ENCODE data around the gene SUCO. TPM values are rescaled to one million over a fixed set of nuclear protein-coding genes. Genes with fewer than 3 reads are reported as not detected.
"Not testable (repeated sequence)": the region's sequence is repeated elsewhere in the genome, so short reads cannot be mapped to it uniquely, and the experiment has no call there.

The SUCO gene
- total RNA-seq, 1 experiment from 2014 or later: 37.4 TPM

GRCh38 chr1:172616636-172617035, 83.7 kb downstream of the SUCO start:
- Mint-ChIP-seq H3K4me3 (no peak overlapping the region), H3K9me3 (peaks cover 71% of the 10 kb centered on the region), H3K4me1 (peaks cover 9% of the 10 kb centered on the region), H3K36me3 (peaks cover 55% of the 10 kb centered on the region), H3K27ac (no peak overlapping the region), H3K27me3 (ENCODE audit: low read depth) (peaks cover 2% of the 10 kb centered on the region)
- CTCF ChIA-PET: no interaction called here
- no peak for ATAC-seq
- no peak for DNase-seq (ENCODE audit: low spot score)
- TF ChIP-seq SP1 (CRISPR knock-in tag; conservative IDR thresholded peaks at IDR 0.05): no peak
- TF ChIP-seq, protein P1, sequence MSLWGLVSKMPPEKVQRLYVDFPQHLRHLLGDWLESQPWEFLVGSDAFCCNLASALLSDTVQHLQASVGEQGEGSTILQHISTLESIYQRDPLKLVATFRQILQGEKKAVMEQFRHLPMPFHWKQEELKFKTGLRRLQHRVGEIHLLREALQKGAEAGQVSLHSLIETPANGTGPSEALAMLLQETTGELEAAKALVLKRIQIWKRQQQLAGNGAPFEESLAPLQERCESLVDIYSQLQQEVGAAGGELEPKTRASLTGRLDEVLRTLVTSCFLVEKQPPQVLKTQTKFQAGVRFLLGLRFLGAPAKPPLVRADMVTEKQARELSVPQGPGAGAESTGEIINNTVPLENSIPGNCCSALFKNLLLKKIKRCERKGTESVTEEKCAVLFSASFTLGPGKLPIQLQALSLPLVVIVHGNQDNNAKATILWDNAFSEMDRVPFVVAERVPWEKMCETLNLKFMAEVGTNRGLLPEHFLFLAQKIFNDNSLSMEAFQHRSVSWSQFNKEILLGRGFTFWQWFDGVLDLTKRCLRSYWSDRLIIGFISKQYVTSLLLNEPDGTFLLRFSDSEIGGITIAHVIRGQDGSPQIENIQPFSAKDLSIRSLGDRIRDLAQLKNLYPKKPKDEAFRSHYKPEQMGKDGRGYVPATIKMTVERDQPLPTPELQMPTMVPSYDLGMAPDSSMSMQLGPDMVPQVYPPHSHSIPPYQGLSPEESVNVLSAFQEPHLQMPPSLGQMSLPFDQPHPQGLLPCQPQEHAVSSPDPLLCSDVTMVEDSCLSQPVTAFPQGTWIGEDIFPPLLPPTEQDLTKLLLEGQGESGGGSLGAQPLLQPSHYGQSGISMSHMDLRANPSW (CRISPR knock-in tag; conservative IDR thresholded peaks at IDR 0.05; ENCODE audit: low read depth): no peak
- TF ChIP-seq, protein P2, sequence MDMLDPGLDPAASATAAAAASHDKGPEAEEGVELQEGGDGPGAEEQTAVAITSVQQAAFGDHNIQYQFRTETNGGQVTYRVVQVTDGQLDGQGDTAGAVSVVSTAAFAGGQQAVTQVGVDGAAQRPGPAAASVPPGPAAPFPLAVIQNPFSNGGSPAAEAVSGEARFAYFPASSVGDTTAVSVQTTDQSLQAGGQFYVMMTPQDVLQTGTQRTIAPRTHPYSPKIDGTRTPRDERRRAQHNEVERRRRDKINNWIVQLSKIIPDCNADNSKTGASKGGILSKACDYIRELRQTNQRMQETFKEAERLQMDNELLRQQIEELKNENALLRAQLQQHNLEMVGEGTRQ (CRISPR knock-in tag; IDR thresholded peaks at IDR 0.05): no peak
- POLR2A ChIA-PET: no interaction called here

DNA sequence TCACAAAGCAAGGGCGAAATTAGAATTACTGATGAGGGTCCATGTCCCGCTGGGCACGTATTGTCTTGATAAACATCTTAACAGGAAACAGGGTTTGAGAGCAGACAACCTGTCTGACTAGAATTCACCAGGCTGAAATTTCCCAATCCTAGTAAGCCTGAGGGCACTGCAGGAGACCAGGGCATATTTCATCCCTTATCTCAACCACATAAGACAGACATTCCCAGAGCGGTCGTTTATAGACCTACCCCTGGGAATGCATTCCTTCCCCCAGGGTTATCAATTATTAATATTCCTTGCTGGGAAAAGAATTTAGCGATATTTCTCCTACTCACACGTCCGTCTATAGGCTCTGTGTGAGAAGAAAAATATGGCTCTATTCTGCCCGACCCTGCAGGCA, 87.7 kb downstream of the SUCO start:
- Mint-ChIP-seq H3K9me3 (peaks cover 79% of the 10 kb centered on the region), H3K36me3 (peaks cover 65% of the 10 kb centered on the region)
- CTCF ChIA-PET; H3K27ac Mint-ChIP-seq; POLR2A ChIA-PET; ATAC-seq; H3K4me3 Mint-ChIP-seq; DNase-seq (ENCODE audit: low spot score); H3K27me3 Mint-ChIP-seq (ENCODE audit: low read depth); H3K4me1 Mint-ChIP-seq: not testable (repeated sequence)

- H3K27me3 Mint-ChIP-seq (ENCODE audit: low read depth): peaks cover 2% of the 10 kb centered on the region
- ATAC-seq (no peak), DNase-seq (ENCODE audit: low spot score) (no peak)
- no peaks in the 10 kb centered on the region for H3K4me1 Mint-ChIP-seq
- H3K4me3 Mint-ChIP-seq: no peak overlapping the region
- CTCF ChIA-PET: no interaction called here
- H3K9me3 Mint-ChIP-seq: peaks cover 60% of the 10 kb centered on the region
- peaks cover 51% of the 10 kb centered on the region for H3K36me3 Mint-ChIP-seq
- TF ChIP-seq GRHL2 (CRISPR knock-in tag; IDR thresholded peaks at IDR 0.05; ENCODE audit: insufficient replicate concordance, severe bottlenecking) (no peak), ZNF671 (CRISPR knock-in tag; IDR thresholded peaks at IDR 0.05) (no peak), AR (CRISPR knock-in tag; IDR thresholded peaks at IDR 0.05) (no peak), ZNF396 (CRISPR knock-in tag; IDR thresholded peaks at IDR 0.05; ENCODE audit: borderline replicate concordance) (no peak), IRF2 (CRISPR knock-in tag; IDR thresholded peaks at IDR 0.05; ENCODE audit: borderline replicate concordance, low read depth) (no peak), RELA (CRISPR knock-in tag; IDR thresholded peaks at IDR 0.05; ENCODE audit: borderline replicate concordance) (no peak), NFYB (CRISPR knock-in tag; conservative IDR thresholded peaks at IDR 0.05; ENCODE audit: low read depth) (no peak), SP1 (CRISPR knock-in tag; conservative IDR thresholded peaks at IDR 0.05) (no peak), CREM (CRISPR knock-in tag; IDR thresholded peaks at IDR 0.05) (no peak), GTF2I (CRISPR knock-in tag; conservative IDR thresholded peaks at IDR 0.05) (no peak), SOX15 (CRISPR knock-in tag; IDR thresholded peaks at IDR 0.05) (no peak), RORB (CRISPR knock-in tag; IDR thresholded peaks at IDR 0.05) (no peak)
- TF ChIP-seq, protein P3, sequence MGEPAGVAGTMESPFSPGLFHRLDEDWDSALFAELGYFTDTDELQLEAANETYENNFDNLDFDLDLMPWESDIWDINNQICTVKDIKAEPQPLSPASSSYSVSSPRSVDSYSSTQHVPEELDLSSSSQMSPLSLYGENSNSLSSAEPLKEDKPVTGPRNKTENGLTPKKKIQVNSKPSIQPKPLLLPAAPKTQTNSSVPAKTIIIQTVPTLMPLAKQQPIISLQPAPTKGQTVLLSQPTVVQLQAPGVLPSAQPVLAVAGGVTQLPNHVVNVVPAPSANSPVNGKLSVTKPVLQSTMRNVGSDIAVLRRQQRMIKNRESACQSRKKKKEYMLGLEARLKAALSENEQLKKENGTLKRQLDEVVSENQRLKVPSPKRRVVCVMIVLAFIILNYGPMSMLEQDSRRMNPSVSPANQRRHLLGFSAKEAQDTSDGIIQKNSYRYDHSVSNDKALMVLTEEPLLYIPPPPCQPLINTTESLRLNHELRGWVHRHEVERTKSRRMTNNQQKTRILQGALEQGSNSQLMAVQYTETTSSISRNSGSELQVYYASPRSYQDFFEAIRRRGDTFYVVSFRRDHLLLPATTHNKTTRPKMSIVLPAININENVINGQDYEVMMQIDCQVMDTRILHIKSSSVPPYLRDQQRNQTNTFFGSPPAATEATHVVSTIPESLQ (CRISPR knock-in tag; IDR thresholded peaks at IDR 0.05): no peak
- TF ChIP-seq, protein P4, sequence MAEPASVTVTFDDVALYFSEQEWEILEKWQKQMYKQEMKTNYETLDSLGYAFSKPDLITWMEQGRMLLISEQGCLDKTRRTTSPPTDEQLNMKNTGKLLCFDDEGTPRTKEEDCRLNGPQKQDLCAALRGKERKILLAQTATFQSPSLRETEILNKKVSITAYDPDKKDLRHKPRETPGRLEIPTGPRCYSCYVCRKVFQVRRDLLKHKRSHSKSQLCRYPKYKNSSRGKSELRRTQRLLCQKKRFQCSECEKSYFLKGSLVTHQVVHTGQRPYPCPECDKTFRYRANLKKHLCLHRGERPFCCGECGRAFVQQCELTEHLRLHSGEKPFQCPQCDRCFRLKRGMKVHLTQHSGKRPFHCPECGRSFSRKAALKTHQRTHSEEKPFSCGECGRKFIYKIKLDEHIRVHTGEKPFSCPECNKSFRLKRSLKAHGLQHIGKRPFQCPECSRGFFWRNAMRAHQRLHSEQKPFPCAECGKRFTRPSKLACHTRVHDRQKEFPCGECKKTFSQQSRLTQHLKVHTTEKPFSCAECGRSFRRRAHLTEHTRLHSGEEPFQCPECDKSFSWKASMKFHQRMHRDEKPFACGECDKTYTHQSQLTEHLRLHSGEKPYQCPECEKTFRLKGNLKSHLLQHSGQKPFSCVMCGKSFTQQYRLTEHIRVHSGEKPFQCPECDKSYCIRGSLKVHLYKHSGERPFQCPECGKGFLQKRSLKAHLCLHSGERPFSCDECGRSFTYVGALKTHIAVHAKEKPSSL (CRISPR knock-in tag; conservative IDR thresholded peaks at IDR 0.05): no peak
- TF ChIP-seq, protein P1 (CRISPR knock-in tag; conservative IDR thresholded peaks at IDR 0.05; ENCODE audit: low read depth): no peak
- H3K27ac Mint-ChIP-seq: no peak overlapping the region
- POLR2A ChIA-PET: no interaction called here
Observed at GRCh38 chr1:172622541-172622940, 89.6 kb downstream of the SUCO start.

Data from WTC11 (cell line).